WTC11 (cell line): ENCODE measurements around the gene RIMS4. TPM values are rescaled to one million over a fixed set of nuclear protein-coding genes. Genes with fewer than 3 reads are reported as not detected.
A peak's percentile ranks its signal among the peaks of the same experiment; 100 is the strongest.

ENCODE experiments used
- ATAC-seq: fragments of 200-7000 bp; cut with Tn5 transposase; 2 replicates; pipeline ENCODE4 v1.10.0; 2021; ENCODE audit warnings: mild to moderate bottlenecking, moderate library complexity
- CTCF ChIA-PET: fragments of 300-600 bp; sonication (Branson Sonifier 250); formaldehyde crosslinking; loops from one replicate; lab custom pipeline; 2021; ENCODE audit warnings: antibody characterized with exemption; lab: Charles Lee
- POLR2A ChIA-PET: fragments of 350-600 bp; sonication (Branson Sonifier 250); formaldehyde crosslinking; loops from one replicate; lab custom pipeline; 2021; ENCODE audit warnings: antibody characterized with exemption; lab: Charles Lee
- DNase-seq: peaks from one replicate; pipeline ENCODE4 v3.0.0; 2021; ENCODE audit warnings: low spot score
- H3K27ac Mint-ChIP-seq: 2 replicates; pipeline ENCODE4 v1.8.0; 2021; ENCODE audit warnings: mixed read lengths
- H3K27me3 Mint-ChIP-seq: 2 replicates; pipeline ENCODE4 v1.8.0; 2021; ENCODE audit warnings: low read depth, mild to moderate bottlenecking, moderate library complexity, mixed read lengths
- H3K36me3 Mint-ChIP-seq: 2 replicates; pipeline ENCODE4 v1.8.0; 2021; ENCODE audit warnings: mixed read lengths
- H3K4me1 Mint-ChIP-seq: 2 replicates; pipeline ENCODE4 v1.8.0; 2022; ENCODE audit warnings: mixed read lengths
- H3K4me3 Mint-ChIP-seq: 2 replicates; pipeline ENCODE4 v1.8.0; 2021; ENCODE audit warnings: mild to moderate bottlenecking, moderate library complexity, mixed read lengths
- H3K9me3 Mint-ChIP-seq: 2 replicates; pipeline ENCODE4 v1.8.0; 2021; ENCODE audit warnings: mixed read lengths
- AFF4 ChIP-seq: sonication (generic); formaldehyde crosslinking; IDR thresholded peaks from 2 replicates; pipeline ENCODE4 v1.8.1; 2023; ENCODE audit warnings: mild to moderate bottlenecking, missing genetic modification reagents, borderline replicate concordance
- CTCF ChIP-seq: fragments of 200-600 bp; IDR thresholded peaks from 2 replicates; pipeline ENCODE4 v1.8.0; 2022; ENCODE audit warnings: antibody characterized with exemption
- E2F1 ChIP-seq: sonication (generic); formaldehyde crosslinking; IDR thresholded peaks from 2 replicates; pipeline ENCODE4 v1.8.0; 2022; ENCODE audit warnings: mild to moderate bottlenecking, missing genetic modification reagents
- E2F5 ChIP-seq: sonication (generic); formaldehyde crosslinking; IDR thresholded peaks from 2 replicates; pipeline ENCODE4 v1.8.1; 2022; ENCODE audit warnings: mild to moderate bottlenecking, moderate library complexity, missing genetic modification reagents
- EMX1 ChIP-seq: fragments of 250-450 bp; sonication (Bioruptor Pico); IDR thresholded peaks from 2 replicates; pipeline ENCODE4 v1.8.0; 2021; ENCODE audit warnings: mild to moderate bottlenecking
- ETV6 ChIP-seq: sonication (generic); formaldehyde crosslinking; IDR thresholded peaks from 2 replicates; pipeline ENCODE4 v1.8.1; 2022; ENCODE audit warnings: mild to moderate bottlenecking, missing genetic modification reagents
- GABPB1 ChIP-seq: sonication (generic); formaldehyde crosslinking; IDR thresholded peaks from 2 replicates; pipeline ENCODE4 v1.8.1; 2023; ENCODE audit warnings: mild to moderate bottlenecking, missing genetic modification reagents
- JUN ChIP-seq: sonication (generic); formaldehyde crosslinking; IDR thresholded peaks from 2 replicates; pipeline ENCODE4 v1.8.0; 2023; ENCODE audit warnings: mild to moderate bottlenecking, missing genetic modification reagents
- MXD4 ChIP-seq: fragments of 250-450 bp; sonication (Bioruptor Pico); IDR thresholded peaks from 2 replicates; pipeline ENCODE4 v1.8.0; 2021; ENCODE audit warnings: mild to moderate bottlenecking, moderate library complexity, borderline replicate concordance
- NR1H2 ChIP-seq: sonication (generic); formaldehyde crosslinking; IDR thresholded peaks from 2 replicates; pipeline ENCODE4 v1.9.0; 2021; ENCODE audit warnings: mild to moderate bottlenecking, moderate library complexity, missing genetic modification reagents
- PREB ChIP-seq: sonication (generic); formaldehyde crosslinking; IDR thresholded peaks from 2 replicates; pipeline ENCODE4 v1.8.1; 2022; ENCODE audit warnings: mild to moderate bottlenecking, missing genetic modification reagents, moderate library complexity, borderline replicate concordance
- SMAD4 ChIP-seq: sonication (generic); formaldehyde crosslinking; IDR thresholded peaks from 2 replicates; pipeline ENCODE4 v1.8.0; 2022; ENCODE audit warnings: mild to moderate bottlenecking, missing genetic modification reagents
- TEAD1 ChIP-seq: sonication (generic); formaldehyde crosslinking; IDR thresholded peaks from 2 replicates; pipeline ENCODE4 v1.8.0; 2022; ENCODE audit warnings: mild to moderate bottlenecking, missing genetic modification reagents
- TP53 ChIP-seq: sonication (generic); formaldehyde crosslinking; IDR thresholded peaks from 2 replicates; pipeline ENCODE4 v1.8.1; 2023; ENCODE audit warnings: mild to moderate bottlenecking, missing genetic modification reagents
- ZNF512 ChIP-seq: sonication (generic); formaldehyde crosslinking; IDR thresholded peaks from 2 replicates; pipeline ENCODE4 v1.8.1; 2022; ENCODE audit warnings: missing genetic modification reagents, borderline replicate concordance
- total RNA-seq: library from RNA; stranded (reverse); gene quantifications from 3 replicates; pipeline ENCODE4 v1.2.3, GENCODE V29; 2021

Gene RIMS4
- total RNA-seq, 1 experiment from 2014 or later, result 24.8 TPM

- peak; percentile 31; the same call in 1 of the 2 replicates for TF ChIP-seq CTCF
- TF ChIP-seq SMAD4 (CRISPR knock-in tag), result no peak
- no peak for TF ChIP-seq EMX1 (CRISPR knock-in tag)
- no peak for TF ChIP-seq AFF4
- TF ChIP-seq E2F1, result no peak
- TF ChIP-seq JUN, result no peak
- no peak; the same call in 1 of the 2 replicates for TF ChIP-seq TEAD1 (CRISPR knock-in tag)
- no peak for TF ChIP-seq GABPB1 (CRISPR knock-in tag)
- no peak for TF ChIP-seq MXD4 (CRISPR knock-in tag)
- TF ChIP-seq ZNF512 (CRISPR knock-in tag), result no peak
These were observed 60.1 kb downstream of the RIMS4 start (continued) for GRCh38 chr20:44750081-44750805.

- Mint-ChIP-seq H3K27ac (no peak overlapping the region), H3K27me3 (peaks cover 44% of the 10 kb centered on the region), H3K36me3 (no peaks in the 10 kb centered on the region), H3K4me3 (no peak overlapping the region), H3K4me1 (peaks cover 15% of the 10 kb centered on the region), H3K9me3 (no peaks in the 10 kb centered on the region)
- ATAC-seq (no peak), DNase-seq (no peak)
- TF ChIP-seq TP53, result no peak
- TF ChIP-seq PREB (CRISPR knock-in tag), result no peak
- no peak for TF ChIP-seq ETV6
- TF ChIP-seq GABPB1 (CRISPR knock-in tag), result no peak
- TF ChIP-seq E2F1, result no peak
- no peak for TF ChIP-seq E2F5 (CRISPR knock-in tag)
- no peak for TF ChIP-seq MXD4 (CRISPR knock-in tag)
- no peak for TF ChIP-seq NR1H2 (CRISPR knock-in tag)
- ChIA-PET CTCF (interaction anchor here (0.5 to 3.9 kb wide), 48 partner anchors 8 to 1737 kb away, joined by 3 to 56 read pairs (median 6); partner anchors contain the start of genes PABPC1L, TOMM34 and YWHAB), POLR2A (no interaction called here)
These were observed 62.4 kb downstream of the RIMS4 start for GRCh38 chr20:44748005-44748370.
